Measurements from ENCODE around the gene TEX2.

The TEX2 gene

GRCh38 chr17:64263000-64263766 lies at the start of gene TEX2:
Gene TEX2, minus strand, starts transcription at chr17:64263260. Its CDS starts 49,043 bp downstream, at chr17:64214217.
- DNase-seq (ENCODE audit: low spot score): peak; percentile 93

GRCh38 chr17:64309710-64310109 lies 46.6 kb upstream of the TEX2 start:
- DNase-seq (ENCODE audit: low spot score): no peak

GRCh38 chr17:64309021-64309420 lies 46.0 kb upstream of the TEX2 start:
- DNase-seq (ENCODE audit: low spot score): no peak

GRCh38 chr17:64306850-64307463 lies 43.9 kb upstream of the TEX2 start:
- peak; percentile 66 for DNase-seq (ENCODE audit: low spot score)

GRCh38 chr17:64304551-64304950 lies 41.5 kb upstream of the TEX2 start:
- no peak for DNase-seq (ENCODE audit: low spot score)

- DNase-seq (ENCODE audit: low spot score): no peak
Observed at GRCh38 chr17:64300699-64300965, 37.6 kb upstream of the TEX2 start.

- DNase-seq (ENCODE audit: low spot score): no peak
Observed at GRCh38 chr17:64297467-64298088, 34.5 kb upstream of the TEX2 start.

GRCh38 chr17:64296246-64296645 lies 33.2 kb upstream of the TEX2 start:
- no peak for DNase-seq (ENCODE audit: low spot score)

GRCh38 chr17:64295146-64295545 lies 32.1 kb upstream of the TEX2 start:
- no peak for DNase-seq (ENCODE audit: low spot score)

GRCh38 chr17:64291268-64291851 lies 28.3 kb upstream of the TEX2 start:
- DNase-seq (ENCODE audit: low spot score): peak; percentile 9

- DNase-seq (ENCODE audit: low spot score): no peak
Observed at GRCh38 chr17:64289741-64290141, 26.7 kb upstream of the TEX2 start.

- DNase-seq (ENCODE audit: low spot score): no peak
Observed at GRCh38 chr17:64282753-64283080, 19.7 kb upstream of the TEX2 start.

GRCh38 chr17:64281962-64282752 lies 19.1 kb upstream of the TEX2 start:
- peak; percentile 69 for DNase-seq (ENCODE audit: low spot score)

GRCh38 chr17:64278614-64279013 lies 15.6 kb upstream of the TEX2 start:
- DNase-seq (ENCODE audit: low spot score): peak; percentile 88

GRCh38 chr17:64277831-64278562 lies 14.9 kb upstream of the TEX2 start:
- DNase-seq (ENCODE audit: low spot score): no peak

- DNase-seq (ENCODE audit: low spot score): no peak
Observed at GRCh38 chr17:64276961-64277505, 14.0 kb upstream of the TEX2 start.

GRCh38 chr17:64275016-64275415 lies 12.0 kb upstream of the TEX2 start:
- no peak for DNase-seq (ENCODE audit: low spot score)

GRCh38 chr17:64273006-64273405 lies 9.9 kb upstream of the TEX2 start:
- no peak for DNase-seq (ENCODE audit: low spot score)

GRCh38 chr17:64270885-64271284 lies 7.8 kb upstream of the TEX2 start:
- DNase-seq (ENCODE audit: low spot score): no peak

GRCh38 chr17:64269687-64270649 lies 6.9 kb upstream of the TEX2 start:
- no peak for DNase-seq (ENCODE audit: low spot score)

Data from kidney tubule cell (primary cell).